VCaP (cell line): Measurements from ENCODE around the gene SMNDC1.
"Not testable (repeated sequence)": the region's sequence is repeated elsewhere in the genome, so short reads cannot be mapped to it uniquely, and the experiment has no call there.

Experiments
- H3K27ac ChIP-seq: fragments of 450-650 bp; 2 replicates; pipeline ENCODE4 v1.5.1; 2017
- TF ChIP-seq, protein P1 (sequence below): fragments of 450-650 bp; conservative IDR thresholded peaks from 2 replicates; pipeline ENCODE4 v1.5.1; 2017; ENCODE audit warnings: mild to moderate bottlenecking, moderate library complexity

The SMNDC1 gene

DNA sequence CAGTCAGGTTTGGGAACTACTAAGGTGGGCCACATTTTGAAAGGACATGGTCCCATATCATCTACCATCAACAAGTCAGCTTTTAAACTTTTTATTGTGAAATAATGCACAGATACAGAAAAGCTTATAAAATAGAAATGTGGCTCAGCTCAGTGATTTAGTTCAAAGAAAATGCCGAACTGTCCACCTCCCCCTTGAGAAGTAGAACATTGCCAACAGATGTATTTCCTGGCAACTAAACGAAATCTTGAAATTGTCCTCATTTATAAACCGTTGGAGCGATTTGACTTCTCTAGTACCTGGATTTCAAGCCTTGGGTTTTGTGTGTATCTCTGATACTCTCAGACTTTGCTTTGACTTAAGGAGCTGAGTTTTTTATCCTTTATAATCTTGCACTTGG, 32.7 kb upstream of the SMNDC1 start:
- TF ChIP-seq, protein P1, sequence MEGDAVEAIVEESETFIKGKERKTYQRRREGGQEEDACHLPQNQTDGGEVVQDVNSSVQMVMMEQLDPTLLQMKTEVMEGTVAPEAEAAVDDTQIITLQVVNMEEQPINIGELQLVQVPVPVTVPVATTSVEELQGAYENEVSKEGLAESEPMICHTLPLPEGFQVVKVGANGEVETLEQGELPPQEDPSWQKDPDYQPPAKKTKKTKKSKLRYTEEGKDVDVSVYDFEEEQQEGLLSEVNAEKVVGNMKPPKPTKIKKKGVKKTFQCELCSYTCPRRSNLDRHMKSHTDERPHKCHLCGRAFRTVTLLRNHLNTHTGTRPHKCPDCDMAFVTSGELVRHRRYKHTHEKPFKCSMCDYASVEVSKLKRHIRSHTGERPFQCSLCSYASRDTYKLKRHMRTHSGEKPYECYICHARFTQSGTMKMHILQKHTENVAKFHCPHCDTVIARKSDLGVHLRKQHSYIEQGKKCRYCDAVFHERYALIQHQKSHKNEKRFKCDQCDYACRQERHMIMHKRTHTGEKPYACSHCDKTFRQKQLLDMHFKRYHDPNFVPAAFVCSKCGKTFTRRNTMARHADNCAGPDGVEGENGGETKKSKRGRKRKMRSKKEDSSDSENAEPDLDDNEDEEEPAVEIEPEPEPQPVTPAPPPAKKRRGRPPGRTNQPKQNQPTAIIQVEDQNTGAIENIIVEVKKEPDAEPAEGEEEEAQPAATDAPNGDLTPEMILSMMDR: no peak
- no peak overlapping the region for H3K27ac ChIP-seq

DNA sequence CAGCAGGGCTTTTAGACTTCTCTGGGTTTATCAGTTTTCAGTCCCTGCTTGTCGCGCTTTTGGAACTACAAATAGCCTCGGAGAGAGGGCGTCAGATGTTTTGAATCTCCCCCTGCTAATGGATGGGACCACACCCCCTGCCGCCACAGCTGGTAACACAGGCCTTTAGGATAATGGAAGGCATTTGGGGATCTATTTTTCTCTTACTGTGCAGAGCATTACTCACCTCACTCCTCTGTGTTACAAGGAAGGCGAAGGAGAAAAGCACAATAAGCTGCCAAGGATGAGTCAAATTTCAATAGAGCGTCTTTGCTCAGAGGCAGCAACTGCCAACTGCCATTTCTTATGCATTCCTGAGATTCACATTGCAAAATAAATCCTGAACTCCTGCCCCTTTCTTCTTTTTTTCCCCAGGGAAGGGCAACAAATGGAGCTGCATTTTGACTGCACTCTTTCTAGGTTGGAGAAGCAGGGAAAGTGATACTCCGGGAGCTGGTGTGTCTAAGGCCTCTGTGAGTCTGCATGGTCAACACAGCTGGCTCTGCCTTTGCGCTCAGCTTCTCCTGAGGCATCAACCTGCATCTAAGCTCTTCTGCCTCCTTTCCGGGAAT, 31.5 kb upstream of the SMNDC1 start:
- H3K27ac ChIP-seq: no peak overlapping the region

DNA sequence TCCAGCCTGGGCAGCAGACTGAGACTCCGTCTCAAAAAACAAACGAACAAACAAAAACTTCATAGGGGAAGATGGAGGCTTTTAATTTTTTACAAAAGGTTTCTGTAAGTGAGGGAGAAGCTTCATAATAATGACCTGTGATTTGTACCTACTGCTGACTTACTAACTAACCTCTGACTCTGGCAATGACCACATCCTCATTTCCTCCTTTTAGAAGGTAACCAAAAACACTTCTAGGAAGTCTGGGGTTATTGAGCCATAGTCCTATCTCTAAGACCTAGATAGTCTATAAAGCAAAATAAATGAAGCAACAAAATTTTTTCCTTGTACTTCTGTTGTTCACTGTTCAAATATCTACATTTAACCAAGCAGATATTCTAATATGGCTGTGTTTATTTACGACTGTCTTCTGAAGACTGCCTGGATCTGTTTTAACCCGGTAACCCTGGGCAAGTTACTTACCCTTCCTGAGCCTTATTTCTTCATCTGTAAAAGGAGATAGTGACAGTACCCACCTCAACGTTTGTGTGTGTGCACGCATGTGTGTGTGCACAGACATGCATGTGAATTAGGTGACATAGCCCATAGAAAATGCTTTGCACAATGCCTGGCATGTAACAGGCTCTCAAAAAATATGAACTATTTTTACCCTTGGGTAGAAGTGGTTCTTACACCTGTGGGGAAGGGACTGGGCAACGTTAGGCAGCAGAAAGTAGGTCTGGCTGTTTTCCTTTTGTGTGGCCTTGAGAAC, 30.8 kb upstream of the SMNDC1 start:
- TF ChIP-seq, protein P1: no peak
- H3K27ac ChIP-seq: no peak overlapping the region

More for the DNA sequence above, 31.5 kb upstream of the SMNDC1 start:
- TF ChIP-seq, protein P1: no peak

DNA sequence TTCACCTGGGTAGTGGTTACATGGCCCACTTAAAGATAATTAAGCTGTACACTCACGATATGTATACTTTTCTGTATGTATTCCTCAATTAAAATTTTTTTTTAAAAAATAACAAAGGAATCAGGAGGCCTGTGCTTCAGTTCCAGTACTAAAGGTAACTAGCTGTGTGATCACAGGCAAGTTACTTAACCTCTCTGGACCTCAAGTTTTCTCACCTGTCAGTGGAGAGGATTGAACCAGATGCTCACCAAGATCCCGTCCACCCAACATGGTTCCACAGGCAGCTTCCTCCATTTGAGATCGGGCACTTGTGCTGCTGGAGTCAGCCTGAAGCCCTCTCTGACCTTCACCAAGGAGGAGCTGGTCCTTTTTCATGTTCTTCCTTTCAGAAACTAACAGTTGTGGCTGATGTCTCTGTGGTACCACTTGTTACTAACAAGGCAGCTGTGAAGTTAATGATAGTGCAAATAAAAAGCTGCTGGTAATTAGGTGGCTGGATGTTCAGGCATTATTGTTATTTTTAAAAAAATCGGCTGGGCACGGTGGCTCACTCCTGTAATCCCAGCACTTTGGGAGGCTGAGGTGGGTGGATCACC, 29.4 kb upstream of the SMNDC1 start:
- H3K27ac ChIP-seq: no peak overlapping the region
- TF ChIP-seq, protein P1: no peak

DNA sequence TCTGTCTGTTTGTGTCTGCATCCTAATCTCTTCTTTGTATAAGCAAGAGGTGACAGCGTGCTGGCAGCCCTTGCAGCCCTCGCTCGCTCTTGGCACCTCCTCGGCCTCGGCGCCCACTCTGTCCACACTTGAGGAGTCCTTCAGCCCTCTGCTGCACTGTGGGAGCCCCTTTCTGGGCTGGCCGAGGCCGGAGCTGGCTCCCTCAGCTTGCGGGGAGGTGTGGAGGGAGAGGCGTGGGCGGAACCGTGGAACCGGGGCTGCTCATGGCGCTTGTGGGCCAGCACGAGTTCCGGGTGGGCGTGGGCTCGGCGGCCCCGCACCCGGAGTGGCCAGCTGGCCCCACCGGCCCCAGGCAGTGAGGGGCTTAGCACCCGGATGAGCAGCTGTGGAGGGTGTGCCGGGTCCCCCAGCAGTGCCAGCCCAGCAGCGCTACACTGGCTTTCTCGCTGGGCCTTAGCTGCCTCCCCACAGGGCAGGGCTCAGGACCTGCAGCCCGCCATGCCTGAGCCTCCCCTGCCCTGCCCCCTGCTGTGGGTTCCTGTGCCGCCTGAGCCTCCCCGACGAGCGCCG, 26.6 kb upstream of the SMNDC1 start:
- not testable (repeated sequence) for H3K27ac ChIP-seq

DNA sequence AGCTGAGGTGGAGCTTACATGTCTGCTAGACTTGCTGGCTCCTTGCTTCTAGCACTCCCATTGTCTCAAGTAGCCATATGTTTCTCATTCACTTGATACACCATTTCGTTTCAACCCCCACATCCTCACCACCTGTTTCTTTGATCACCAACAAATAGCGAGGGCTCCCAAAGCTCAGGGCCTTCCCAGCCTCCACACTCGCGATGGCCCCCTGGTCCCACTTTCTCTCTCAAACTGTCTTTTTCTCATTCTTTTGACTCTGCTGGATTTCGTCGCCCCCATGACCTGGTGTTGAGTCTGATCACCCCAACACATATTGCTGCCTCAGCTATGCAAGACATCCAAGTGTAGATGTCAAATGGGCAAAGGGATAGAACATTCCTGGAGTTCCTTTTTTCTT, 26.0 kb upstream of the SMNDC1 start:
- H3K27ac ChIP-seq: no peak overlapping the region
- TF ChIP-seq, protein P1: no peak

DNA sequence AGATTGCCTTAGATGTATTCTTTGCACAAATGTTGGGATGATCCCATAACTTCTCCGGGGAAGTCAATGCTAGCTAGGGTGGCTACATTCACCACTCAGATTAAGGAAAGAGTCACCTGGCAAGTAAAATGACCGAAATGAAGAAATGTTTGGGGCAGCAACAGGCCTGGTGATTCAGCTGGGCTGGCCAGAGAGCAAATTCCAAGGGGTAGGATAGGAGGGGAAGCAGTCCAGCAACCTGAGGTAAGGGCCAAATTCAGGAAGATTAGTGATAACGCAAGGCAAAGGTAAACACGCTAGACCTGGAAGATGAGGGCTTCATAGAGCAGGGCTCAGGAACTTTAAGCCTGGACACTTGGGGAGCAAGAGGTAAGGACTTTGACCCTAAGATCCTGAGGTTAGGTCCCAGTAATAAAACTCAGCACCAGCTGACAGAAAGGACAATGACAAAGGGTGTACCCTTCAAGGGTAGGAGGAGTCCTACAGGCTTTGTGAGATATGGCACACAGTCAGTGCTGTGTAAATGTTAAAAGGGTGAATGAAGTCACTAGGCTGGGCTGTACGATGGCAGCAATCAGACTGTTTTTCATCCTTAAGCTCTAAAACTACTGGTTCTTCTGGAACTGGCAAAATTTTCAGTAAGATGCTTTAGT, 22.7 kb upstream of the SMNDC1 start:
- TF ChIP-seq, protein P1: no peak
- H3K27ac ChIP-seq: no peak overlapping the region
